ENCODE results near the gene ROBO1. TPM values are rescaled to one million over a fixed set of nuclear protein-coding genes. Genes with fewer than 3 reads are reported as not detected.
A peak's percentile ranks its signal among the peaks of the same experiment; 100 is the strongest.
"Not testable (repeated sequence)": the region's sequence is repeated elsewhere in the genome, so short reads cannot be mapped to it uniquely, and the experiment has no call there.

Gene ROBO1
- polyA plus RNA-seq, 4 donors: 0.81 to 12.2 (median 2.6) TPM

DNA sequence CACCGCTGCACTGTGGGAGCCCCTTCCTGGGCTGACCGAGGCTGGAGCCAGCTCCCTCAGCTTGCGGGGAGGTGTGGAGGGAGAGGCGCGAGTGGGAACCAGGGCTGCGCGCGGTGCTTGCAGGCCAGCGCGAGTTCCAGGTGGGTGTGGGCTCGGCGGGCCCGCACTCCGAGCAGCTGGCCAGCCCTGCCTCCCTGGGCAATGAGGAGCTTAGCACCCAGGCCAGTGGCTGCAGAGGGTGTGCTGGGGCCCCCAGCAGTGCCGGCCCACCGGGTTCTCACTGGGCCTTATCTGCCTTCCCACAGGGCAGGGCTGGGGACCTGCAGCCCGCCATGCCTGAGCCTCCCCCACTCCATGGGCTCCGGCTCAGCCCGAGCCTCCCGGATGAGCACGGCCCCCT is 594.5 kb downstream of the ROBO1 start:
- not testable (repeated sequence) for FAIRE-seq; H3K27ac ChIP-seq (ENCODE audit: low read depth in 1 of 3, low read length in 2 of 3); H3K4me3 ChIP-seq (ENCODE audit: low read depth in 1 of 3, low read length in 3 of 3); H3K27me3 ChIP-seq (ENCODE audit: control insufficient read depth in 3 of 3, insufficient read depth in 3 of 3, low read length in 3 of 3); DNase-seq; H3K36me3 ChIP-seq (ENCODE audit: control insufficient read depth in 3 of 3, insufficient read depth in 2 of 3, low read depth in 1 of 3, low read length in 3 of 3); H3K4me1 ChIP-seq (ENCODE audit: control insufficient read depth in 3 of 3, insufficient read depth in 2 of 3, low read depth in 1 of 3, low read length in 2 of 3); H3K9me3 ChIP-seq (ENCODE audit: control insufficient read depth in 2 of 2, insufficient read depth in 1 of 2, low read depth in 1 of 2, low read length in 1 of 2)
- WGBS, 3 donors: 91 to 95% (median 92%) methylated on average over 13 to 21 of the region's 21 CpGs

DNA sequence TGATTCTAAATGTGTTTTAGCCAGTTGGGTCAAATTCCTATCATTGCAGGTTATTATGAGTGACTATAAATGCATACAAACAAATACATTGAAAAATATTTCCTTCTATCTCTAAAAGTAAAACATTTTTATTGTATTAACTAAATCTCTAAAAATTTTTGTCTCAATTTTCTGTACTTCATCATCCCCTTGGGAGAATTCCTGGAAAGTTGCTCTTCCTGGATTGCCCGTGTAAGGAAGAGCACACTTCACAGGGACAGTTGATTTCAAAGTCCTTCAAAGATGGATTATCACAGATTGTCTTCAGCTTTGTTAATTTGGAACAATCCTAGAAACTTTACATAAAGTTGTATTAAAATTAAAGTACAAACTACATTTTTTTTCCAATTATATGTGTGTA is 595.6 kb downstream of the ROBO1 start:
- FAIRE-seq: no peak
- no peak overlapping the region for H3K27ac ChIP-seq (ENCODE audit: low read depth in 1 of 3, low read length in 2 of 3)
- no peaks in the 10 kb centered on the region for H3K9me3 ChIP-seq (ENCODE audit: control insufficient read depth in 2 of 2, insufficient read depth in 1 of 2, low read depth in 1 of 2, low read length in 1 of 2)
- no peak for DNase-seq
- no peaks in the 10 kb centered on the region for H3K4me1 ChIP-seq (ENCODE audit: control insufficient read depth in 3 of 3, insufficient read depth in 2 of 3, low read depth in 1 of 3, low read length in 2 of 3)
- 70 to 78% (median 76%) methylated on average over 1 of the region's 1 CpG for WGBS, 3 donors
- H3K27me3 ChIP-seq (ENCODE audit: control insufficient read depth in 3 of 3, insufficient read depth in 3 of 3, low read length in 3 of 3): no peaks in the 10 kb centered on the region
- no peaks in the 10 kb centered on the region for H3K36me3 ChIP-seq (ENCODE audit: control insufficient read depth in 3 of 3, insufficient read depth in 2 of 3, low read depth in 1 of 3, low read length in 3 of 3)
- no peak overlapping the region for H3K4me3 ChIP-seq (ENCODE audit: low read depth in 1 of 3, low read length in 3 of 3)

DNA sequence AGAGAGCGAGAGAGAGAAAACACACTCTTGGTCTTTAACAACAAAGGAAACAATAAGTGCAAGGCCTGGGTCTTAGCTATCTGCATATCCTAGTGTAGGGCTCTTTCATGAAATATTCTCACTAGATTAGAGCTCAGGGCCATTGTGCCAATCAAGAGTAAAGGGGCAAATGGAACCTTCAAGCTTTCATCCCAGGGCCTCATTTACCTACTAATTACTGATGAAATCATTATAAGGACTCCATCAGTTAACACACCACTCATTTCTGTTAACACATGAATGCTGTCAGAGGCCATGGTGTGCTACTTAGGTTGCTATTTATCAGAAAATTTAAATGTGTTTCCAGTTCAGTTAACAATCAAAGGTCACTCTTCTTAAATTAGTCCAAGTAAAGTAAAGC is 597.8 kb downstream of the ROBO1 start:
- Histone ChIP-seq H3K27me3 (ENCODE audit: control insufficient read depth in 3 of 3, insufficient read depth in 3 of 3, low read length in 3 of 3) (no peaks in the 10 kb centered on the region), H3K4me1 (ENCODE audit: control insufficient read depth in 3 of 3, insufficient read depth in 2 of 3, low read depth in 1 of 3, low read length in 2 of 3) (no peaks in the 10 kb centered on the region), H3K27ac (ENCODE audit: low read depth in 1 of 3, low read length in 2 of 3) (no peak overlapping the region), H3K9me3 (ENCODE audit: control insufficient read depth in 2 of 2, insufficient read depth in 1 of 2, low read depth in 1 of 2, low read length in 1 of 2) (no peaks in the 10 kb centered on the region), H3K36me3 (ENCODE audit: control insufficient read depth in 3 of 3, insufficient read depth in 2 of 3, low read depth in 1 of 3, low read length in 3 of 3) (no peaks in the 10 kb centered on the region), H3K4me3 (ENCODE audit: low read depth in 1 of 3, low read length in 3 of 3) (no peak overlapping the region)
- 91 to 96% (median 92%) methylated on average over 1 of the region's 1 CpG for WGBS, 3 donors
- DNase-seq: no peak
- FAIRE-seq: no peak

DNA sequence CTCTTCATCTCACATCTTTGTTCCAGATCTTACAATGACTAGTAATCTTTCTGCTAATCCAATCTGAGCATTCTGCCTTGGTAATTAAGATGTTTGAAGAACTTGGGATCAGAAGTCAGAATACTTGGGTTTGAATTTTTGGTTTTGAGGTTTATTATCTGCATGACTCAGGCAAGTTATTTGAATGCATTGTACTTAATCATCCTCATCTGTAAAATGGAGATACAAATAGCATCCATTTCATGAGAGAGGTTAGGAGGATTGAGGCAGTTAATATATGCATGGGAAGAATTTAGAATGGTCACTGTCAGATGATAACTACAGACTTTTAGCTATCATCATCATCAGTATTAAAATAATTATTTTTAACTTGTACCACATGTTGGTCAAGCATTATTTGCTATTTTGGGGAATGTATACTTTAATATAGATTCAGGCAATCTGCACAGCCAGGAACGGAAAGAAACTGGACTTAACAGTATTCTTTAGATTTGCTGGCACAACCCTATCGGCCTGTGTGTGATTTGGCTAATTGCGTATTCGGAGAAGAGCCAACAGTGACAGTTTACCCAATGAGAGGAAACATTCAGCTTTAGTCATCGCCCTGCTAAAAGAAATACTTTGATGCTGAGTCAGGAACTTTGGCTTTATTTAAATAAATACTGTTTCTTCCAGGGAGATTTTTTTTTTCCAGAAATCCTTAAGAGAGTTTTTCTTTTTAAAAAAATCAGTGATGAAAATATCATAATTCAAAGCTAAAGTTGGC is 600.0 kb downstream of the ROBO1 start:
- no peaks in the 10 kb centered on the region for H3K4me1 ChIP-seq (ENCODE audit: control insufficient read depth in 3 of 3, insufficient read depth in 2 of 3, low read depth in 1 of 3, low read length in 2 of 3)
- no peak overlapping the region for H3K4me3 ChIP-seq (ENCODE audit: low read depth in 1 of 3, low read length in 3 of 3)
- FAIRE-seq: no peak
- no peaks in the 10 kb centered on the region for H3K36me3 ChIP-seq (ENCODE audit: control insufficient read depth in 3 of 3, insufficient read depth in 2 of 3, low read depth in 1 of 3, low read length in 3 of 3)
- H3K27ac ChIP-seq (ENCODE audit: low read depth in 1 of 3, low read length in 2 of 3): no peak overlapping the region
- no peaks in the 10 kb centered on the region for H3K9me3 ChIP-seq (ENCODE audit: control insufficient read depth in 2 of 2, insufficient read depth in 1 of 2, low read depth in 1 of 2, low read length in 1 of 2)
- peak in 1 of 2 donors; percentile 3 for DNase-seq
- WGBS, 3 donors: 55 to 80% (median 63%) methylated on average over 5 of the region's 5 CpGs
- H3K27me3 ChIP-seq (ENCODE audit: control insufficient read depth in 3 of 3, insufficient read depth in 3 of 3, low read length in 3 of 3): no peaks in the 10 kb centered on the region

DNA sequence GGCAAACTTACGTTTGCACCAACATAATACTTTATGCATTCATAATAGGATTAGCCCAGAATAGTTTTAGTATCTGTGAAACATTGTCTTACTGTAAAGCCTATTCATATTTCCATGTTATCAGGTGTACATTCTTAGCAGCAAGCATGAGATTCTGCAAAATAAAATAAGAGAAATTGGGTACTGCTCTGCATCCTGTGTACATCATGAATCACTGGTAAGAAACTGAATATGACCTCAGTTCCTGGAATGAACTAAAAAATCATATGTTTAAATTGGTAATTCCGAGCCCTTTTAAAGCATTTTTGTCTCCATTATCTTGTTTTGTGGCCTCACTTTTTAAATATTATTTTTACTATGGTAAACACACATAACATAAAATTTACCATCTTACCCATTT is 605.1 kb downstream of the ROBO1 start:
- no peak overlapping the region for H3K4me3 ChIP-seq (ENCODE audit: low read depth in 1 of 3, low read length in 3 of 3)
- H3K4me1 ChIP-seq (ENCODE audit: control insufficient read depth in 3 of 3, insufficient read depth in 2 of 3, low read depth in 1 of 3, low read length in 2 of 3): no peaks in the 10 kb centered on the region
- DNase-seq (no peak), FAIRE-seq (no peak)
- H3K27me3 ChIP-seq (ENCODE audit: control insufficient read depth in 3 of 3, insufficient read depth in 3 of 3, low read length in 3 of 3): no peaks in the 10 kb centered on the region
- H3K9me3 ChIP-seq (ENCODE audit: control insufficient read depth in 2 of 2, insufficient read depth in 1 of 2, low read depth in 1 of 2, low read length in 1 of 2): no peaks in the 10 kb centered on the region
- H3K36me3 ChIP-seq (ENCODE audit: control insufficient read depth in 3 of 3, insufficient read depth in 2 of 3, low read depth in 1 of 3, low read length in 3 of 3): no peaks in the 10 kb centered on the region
- 59 to 64% (median 59%) methylated on average over 2 of the region's 2 CpGs for WGBS, 3 donors
- no peak overlapping the region for H3K27ac ChIP-seq (ENCODE audit: low read depth in 1 of 3, low read length in 2 of 3)

GRCh38 chr3:79161941-79162340 is 605.9 kb downstream of the ROBO1 start:
- Histone ChIP-seq H3K9me3 (ENCODE audit: control insufficient read depth in 2 of 2, insufficient read depth in 1 of 2, low read depth in 1 of 2, low read length in 1 of 2) (no peaks in the 10 kb centered on the region), H3K36me3 (ENCODE audit: control insufficient read depth in 3 of 3, insufficient read depth in 2 of 3, low read depth in 1 of 3, low read length in 3 of 3) (no peaks in the 10 kb centered on the region), H3K27me3 (ENCODE audit: control insufficient read depth in 3 of 3, insufficient read depth in 3 of 3, low read length in 3 of 3) (no peaks in the 10 kb centered on the region), H3K4me1 (ENCODE audit: control insufficient read depth in 3 of 3, insufficient read depth in 2 of 3, low read depth in 1 of 3, low read length in 2 of 3) (no peaks in the 10 kb centered on the region), H3K27ac (ENCODE audit: low read depth in 1 of 3, low read length in 2 of 3) (no peak overlapping the region), H3K4me3 (ENCODE audit: low read depth in 1 of 3, low read length in 3 of 3) (no peak overlapping the region)
- DNase-seq (no peak), FAIRE-seq (no peak)
- 61 to 77% (median 67%) methylated on average over 1 of the region's 1 CpG for WGBS, 3 donors

DNA sequence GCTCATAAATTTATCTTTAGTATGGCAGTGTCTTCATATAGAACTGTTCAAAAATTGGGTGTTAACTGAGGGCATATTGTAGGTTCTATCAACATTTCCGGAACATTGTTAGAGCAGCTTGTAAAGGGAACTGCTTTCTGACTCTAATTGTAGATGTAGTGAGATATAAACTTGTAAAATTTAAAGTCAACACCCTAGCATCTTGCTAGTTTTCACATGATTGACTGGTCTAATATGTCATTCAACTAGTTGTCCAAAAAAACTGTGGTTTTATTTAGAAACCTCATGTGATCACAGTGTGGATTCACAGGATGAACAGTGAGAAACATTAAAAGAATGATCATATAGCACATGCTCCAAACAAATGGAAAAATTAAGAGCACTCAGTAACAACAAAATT is 607.4 kb downstream of the ROBO1 start:
- no peaks in the 10 kb centered on the region for H3K4me1 ChIP-seq (ENCODE audit: control insufficient read depth in 3 of 3, insufficient read depth in 2 of 3, low read depth in 1 of 3, low read length in 2 of 3)
- H3K27ac ChIP-seq (ENCODE audit: low read depth in 1 of 3, low read length in 2 of 3): no peak overlapping the region
- WGBS, 3 donors: 87 to 98% (median 93%) methylated on average over 1 of the region's 1 CpG
- H3K4me3 ChIP-seq (ENCODE audit: low read depth in 1 of 3, low read length in 3 of 3): no peak overlapping the region
- FAIRE-seq: no peak
- no peaks in the 10 kb centered on the region for H3K9me3 ChIP-seq (ENCODE audit: control insufficient read depth in 2 of 2, insufficient read depth in 1 of 2, low read depth in 1 of 2, low read length in 1 of 2)
- no peak for DNase-seq
- H3K27me3 ChIP-seq (ENCODE audit: control insufficient read depth in 3 of 3, insufficient read depth in 3 of 3, low read length in 3 of 3): no peaks in the 10 kb centered on the region
- H3K36me3 ChIP-seq (ENCODE audit: control insufficient read depth in 3 of 3, insufficient read depth in 2 of 3, low read depth in 1 of 3, low read length in 3 of 3): no peaks in the 10 kb centered on the region

GRCh38 chr3:79159736-79160135 is 608.1 kb downstream of the ROBO1 start:
- Histone ChIP-seq H3K9me3 (ENCODE audit: control insufficient read depth in 2 of 2, insufficient read depth in 1 of 2, low read depth in 1 of 2, low read length in 1 of 2) (no peaks in the 10 kb centered on the region), H3K4me1 (ENCODE audit: control insufficient read depth in 3 of 3, insufficient read depth in 2 of 3, low read depth in 1 of 3, low read length in 2 of 3) (no peaks in the 10 kb centered on the region), H3K36me3 (ENCODE audit: control insufficient read depth in 3 of 3, insufficient read depth in 2 of 3, low read depth in 1 of 3, low read length in 3 of 3) (no peaks in the 10 kb centered on the region), H3K4me3 (ENCODE audit: low read depth in 1 of 3, low read length in 3 of 3) (no peak overlapping the region), H3K27me3 (ENCODE audit: control insufficient read depth in 3 of 3, insufficient read depth in 3 of 3, low read length in 3 of 3) (no peaks in the 10 kb centered on the region), H3K27ac (ENCODE audit: low read depth in 1 of 3, low read length in 2 of 3) (no peak overlapping the region)
- DNase-seq: no peak
- no peak for FAIRE-seq
- 68 to 78% (median 72%) methylated on average over 2 of the region's 2 CpGs for WGBS, 3 donors

DNA sequence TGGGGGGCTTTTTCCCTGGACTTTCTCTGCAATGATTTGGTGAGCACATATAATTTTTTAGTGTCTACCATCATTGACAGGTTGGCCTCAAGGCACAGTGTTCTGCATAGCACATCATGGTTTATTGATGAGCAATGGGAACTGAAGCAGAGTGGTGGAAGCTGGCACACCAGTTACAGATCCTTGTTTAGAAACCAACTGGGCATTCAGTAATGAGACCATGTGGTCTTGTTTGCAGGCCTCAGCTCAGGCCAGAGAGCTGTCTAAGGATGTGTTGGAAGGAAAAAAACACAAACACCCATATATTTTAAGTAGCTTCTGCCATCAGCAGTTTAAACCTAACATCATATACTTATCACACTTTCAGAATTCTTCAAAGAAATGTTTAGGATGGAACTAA is 610.6 kb downstream of the ROBO1 start:
- H3K9me3 ChIP-seq (ENCODE audit: control insufficient read depth in 2 of 2, insufficient read depth in 1 of 2, low read depth in 1 of 2, low read length in 1 of 2): no peaks in the 10 kb centered on the region
- H3K27ac ChIP-seq (ENCODE audit: low read depth in 1 of 3, low read length in 2 of 3): no peak overlapping the region
- H3K4me1 ChIP-seq (ENCODE audit: control insufficient read depth in 3 of 3, insufficient read depth in 2 of 3, low read depth in 1 of 3, low read length in 2 of 3): no peaks in the 10 kb centered on the region
- DNase-seq (no peak), FAIRE-seq (no peak)
- H3K4me3 ChIP-seq (ENCODE audit: low read depth in 1 of 3, low read length in 3 of 3): no peak overlapping the region
- H3K27me3 ChIP-seq (ENCODE audit: control insufficient read depth in 3 of 3, insufficient read depth in 3 of 3, low read length in 3 of 3): no peaks in the 10 kb centered on the region
- H3K36me3 ChIP-seq (ENCODE audit: control insufficient read depth in 3 of 3, insufficient read depth in 2 of 3, low read depth in 1 of 3, low read length in 3 of 3): no peaks in the 10 kb centered on the region

Data from small intestine (tissue), 7 donors.